Mesenchymal stem cell (in vitro differentiated cells and primary cell): ENCODE results near the gene FCHO2.
"Not testable (repeated sequence)": the region's sequence is repeated elsewhere in the genome, so short reads cannot be mapped to it uniquely, and the experiment has no call there.

Experiments
- DNase-seq: peaks from one replicate; pipeline ENCODE4 v3.0.0-alpha.2; 2013
- H2AFZ ChIP-seq: one replicate; pipeline ENCODE4 v1.6.1; 2013; ENCODE audit warnings: low read depth, mild to moderate bottlenecking, control low read depth, inconsistent platforms, low read length, moderate library complexity
- H2AK5ac ChIP-seq: 2 replicates; pipeline ENCODE4 v1.6.1; 2013; ENCODE audit warnings: low read length, moderate library complexity, mild to moderate bottlenecking, inconsistent platforms; ENCODE audit not compliant: severe bottlenecking
- H2BK120ac ChIP-seq: one replicate; pipeline ENCODE4 v1.6.1; 2013; ENCODE audit warnings: low read depth, mild to moderate bottlenecking, inconsistent platforms, low read length, moderate library complexity
- H2BK12ac ChIP-seq, 2 experiments: one replicate each; pipeline ENCODE4 v1.6.1; 2013; ENCODE audit warnings: inconsistent platforms in 2 of 2, low read length in 2 of 2, mild to moderate bottlenecking in 2 of 2, moderate library complexity in 2 of 2, control low read depth in 1 of 2
- H2BK15ac ChIP-seq: one replicate; pipeline ENCODE4 v1.6.1; 2013; ENCODE audit warnings: mild to moderate bottlenecking, low read depth, inconsistent platforms; ENCODE audit not compliant: poor library complexity, severe bottlenecking
- H2BK5ac ChIP-seq: 2 replicates; pipeline ENCODE4 v1.6.1; 2013; ENCODE audit warnings: low read depth, mild to moderate bottlenecking, low read length, control low read depth, inconsistent platforms; ENCODE audit not compliant: poor library complexity, severe bottlenecking
- H3K14ac ChIP-seq, 2 experiments: one replicate each; pipeline ENCODE4 v1.6.1; 2013; ENCODE audit warnings: inconsistent platforms in 2 of 2, low read length in 2 of 2, control low read depth in 1 of 2, mild to moderate bottlenecking in 1 of 2, moderate library complexity in 1 of 2
- H3K18ac ChIP-seq, 2 experiments: one replicate each; pipeline ENCODE4 v1.6.1; 2013; ENCODE audit warnings: inconsistent platforms in 2 of 2, low read length in 2 of 2, control low read depth in 1 of 2, low read depth in 1 of 2, mild to moderate bottlenecking in 1 of 2
- H3K23ac ChIP-seq, 2 experiments: one replicate each; pipeline ENCODE4 v1.6.1; 2013; ENCODE audit warnings: inconsistent platforms in 2 of 2, low read length in 2 of 2, mild to moderate bottlenecking in 2 of 2, moderate library complexity in 2 of 2, control low read depth in 1 of 2
- H3K27ac ChIP-seq: 2 replicates; pipeline ENCODE4 v1.5.1; 2013; ENCODE audit warnings: mild to moderate bottlenecking, moderate library complexity, low read length, control low read depth, inconsistent platforms; ENCODE audit not compliant: poor library complexity, severe bottlenecking
- H3K27me3 ChIP-seq, 2 experiments: 2 replicates each; pipeline versions ENCODE4 v1.6.1 to v1.7.0; 2013; ENCODE audit warnings: low read length in 2 of 2, mild to moderate bottlenecking in 2 of 2, moderate library complexity in 2 of 2, control low read depth in 1 of 2, inconsistent platforms in 1 of 2; ENCODE audit not compliant: control insufficient read depth in 1 of 2, insufficient read depth in 1 of 2
- H3K36me3 ChIP-seq, 2 experiments: 2 replicates each; pipeline versions ENCODE4 v1.6.1 to v1.7.0; 2013; ENCODE audit warnings: low read length in 2 of 2, control low read depth in 1 of 2, inconsistent platforms in 1 of 2, low read depth in 1 of 2, mild to moderate bottlenecking in 1 of 2; ENCODE audit not compliant: insufficient read depth in 2 of 2, control insufficient read depth in 1 of 2
- H3K4ac ChIP-seq, 2 experiments: one replicate each; pipeline ENCODE4 v1.6.1; 2013; ENCODE audit warnings: inconsistent platforms in 2 of 2, low read length in 2 of 2, mild to moderate bottlenecking in 2 of 2, moderate library complexity in 2 of 2, control low read depth in 1 of 2, low read depth in 1 of 2
- H3K4me1 ChIP-seq: 2 replicates; pipeline ENCODE4 v1.6.1; 2013; ENCODE audit warnings: low read depth, low read length, control low read depth; ENCODE audit not compliant: control insufficient read depth, insufficient read depth
- H3K4me2 ChIP-seq: 2 replicates; pipeline ENCODE4 v1.6.1; 2013; ENCODE audit warnings: low read length, mild to moderate bottlenecking, inconsistent platforms; ENCODE audit not compliant: poor library complexity, severe bottlenecking
- H3K4me3 ChIP-seq, 2 experiments: 2 replicates each; pipeline versions ENCODE4 v1.5.1 to v1.7.0; 2013; ENCODE audit warnings: low read length in 2 of 2, mild to moderate bottlenecking in 2 of 2, control low read depth in 1 of 2, low read depth in 1 of 2; ENCODE audit not compliant: insufficient read depth in 1 of 2
- H3K79me1 ChIP-seq: replicated peaks from 2 replicates; pipeline ENCODE4 v1.6.1; 2013; ENCODE audit warnings: mild to moderate bottlenecking, control low read depth, low read length, inconsistent platforms; ENCODE audit not compliant: poor library complexity, severe bottlenecking
- H3K9ac ChIP-seq: 2 replicates; pipeline ENCODE4 v1.7.0; 2013; ENCODE audit warnings: mild to moderate bottlenecking, low read length, moderate library complexity
- H3K9me3 ChIP-seq: 2 replicates; pipeline ENCODE4 v1.7.0; 2013; ENCODE audit warnings: mild to moderate bottlenecking, low read length; ENCODE audit not compliant: control insufficient read depth
- H4K8ac ChIP-seq: one replicate; pipeline ENCODE4 v1.6.1; 2013; ENCODE audit warnings: inconsistent platforms, mild to moderate bottlenecking, low read length, moderate library complexity
- H4K91ac ChIP-seq: one replicate; pipeline ENCODE4 v1.6.1; 2013; ENCODE audit warnings: mild to moderate bottlenecking, low read length, inconsistent platforms
- WGBS: methylation state at CpG from one replicate; pipeline ENCODE4 v1.1.7; 2013; ENCODE audit warnings: mixed read lengths; 5-methylcytosine and 5-hydroxymethylcytosine counted together

The FCHO2 gene

GRCh38 chr5:73007051-73007450 lies 51.2 kb downstream of the FCHO2 start:
- Histone ChIP-seq H4K8ac (no peak overlapping the region), H2BK120ac (no peak overlapping the region), H3K79me1 (peaks cover 9% of the 10 kb centered on the region), H2BK12ac (no peak overlapping the region), H3K18ac (no peak overlapping the region), H2AK5ac (no peak overlapping the region), H3K4ac (no peak overlapping the region), H3K4me1 (no peaks in the 10 kb centered on the region), H3K14ac (no peak overlapping the region), H3K9ac (no peak overlapping the region), H3K23ac (no peak overlapping the region), H3K9me3 (no peaks in the 10 kb centered on the region), H3K4me3 (no peak overlapping the region), H3K27ac (no peak overlapping the region), H3K4me2 (no peak overlapping the region), H4K91ac (no peak overlapping the region), H2BK5ac (no peak overlapping the region), H3K27me3 (no peaks in the 10 kb centered on the region), H3K36me3 (peaks cover 0 to 29% of the 10 kb centered on the region in 2 experiments), H2AFZ (no peak overlapping the region), H2BK15ac (no peak overlapping the region)
- 98% methylated on average over 4 of the region's 4 CpGs for WGBS
- DNase-seq, result no peak

GRCh38 chr5:73008831-73009230 lies 53.0 kb downstream of the FCHO2 start:
- Histone ChIP-seq H2BK120ac (no peak overlapping the region), H3K23ac (no peak overlapping the region), H2AFZ (no peak overlapping the region), H3K9ac (no peak overlapping the region), H2BK5ac (no peak overlapping the region), H2BK12ac (no peak overlapping the region), H4K8ac (no peak overlapping the region), H3K79me1 (peaks cover 9% of the 10 kb centered on the region), H2AK5ac (no peak overlapping the region), H3K9me3 (no peaks in the 10 kb centered on the region), H3K18ac (no peak overlapping the region), H4K91ac (no peak overlapping the region), H3K4me1 (no peaks in the 10 kb centered on the region), H3K4me2 (no peak overlapping the region), H3K27me3 (no peaks in the 10 kb centered on the region), H3K27ac (no peak overlapping the region), H3K36me3 (peaks cover 0 to 30% of the 10 kb centered on the region in 2 experiments), H3K4ac (no peak overlapping the region), H3K4me3 (no peak overlapping the region), H3K14ac (no peak overlapping the region), H2BK15ac (no peak overlapping the region)
- DNase-seq, result no peak
- 100% methylated on average over 1 of the region's 1 CpG for WGBS

- not testable (repeated sequence) for H3K4me3 ChIP-seq, H2BK5ac ChIP-seq, H3K9ac ChIP-seq, H2AK5ac ChIP-seq, H2AFZ ChIP-seq, H3K4me1 ChIP-seq, H3K27ac ChIP-seq, H2BK120ac ChIP-seq, H3K14ac ChIP-seq, DNase-seq, H3K18ac ChIP-seq, H3K23ac ChIP-seq, H3K4ac ChIP-seq, H3K27me3 ChIP-seq, H4K91ac ChIP-seq, H3K9me3 ChIP-seq, H3K4me2 ChIP-seq, H2BK15ac ChIP-seq, H2BK12ac ChIP-seq, H4K8ac ChIP-seq
- 98% methylated on average over 7 of the region's 9 CpGs for WGBS
- Histone ChIP-seq H3K79me1 (peaks cover 10% of the 10 kb centered on the region), H3K36me3 (peaks cover 2 to 21% of the 10 kb centered on the region in 2 experiments)
Observed at GRCh38 chr5:73011612-73012011, 55.8 kb downstream of the FCHO2 start.

- Histone ChIP-seq H2BK12ac (no peak overlapping the region), H3K4me1 (no peaks in the 10 kb centered on the region), H3K79me1 (peaks cover 10% of the 10 kb centered on the region), H2AK5ac (no peak overlapping the region), H3K4me2 (no peak overlapping the region), H3K4me3 (no peak overlapping the region), H3K9me3 (no peaks in the 10 kb centered on the region), H3K18ac (no peak overlapping the region), H3K27me3 (no peaks in the 10 kb centered on the region), H3K23ac (no peak overlapping the region), H2BK5ac (no peak overlapping the region), H3K4ac (no peak overlapping the region), H4K91ac (no peak overlapping the region), H2AFZ (no peak overlapping the region), H2BK120ac (no peak overlapping the region), H3K9ac (no peak overlapping the region), H2BK15ac (no peak overlapping the region), H4K8ac (no peak overlapping the region), H3K27ac (no peak overlapping the region), H3K36me3 (peaks cover 13 to 42% of the 10 kb centered on the region in 2 experiments), H3K14ac (no peak overlapping the region)
- DNase-seq, result no peak
- 96% methylated on average over 2 of the region's 2 CpGs for WGBS
Observed at GRCh38 chr5:73018892-73019291, 63.1 kb downstream of the FCHO2 start.
